HG02759 (cell line): ENCODE measurements around the gene ELOVL6.
"Not testable (repeated sequence)": the region's sequence is repeated elsewhere in the genome, so short reads cannot be mapped to it uniquely, and the experiment has no call there.

Experiments used
- ATAC-seq: cut with Tn5 transposase; IDR thresholded peaks from one replicate; pipeline ENCODE4 v1.9.1; 2021; ENCODE audit warnings: mild to moderate bottlenecking, moderate library complexity; ENCODE audit not compliant: unreplicated experiment

ELOVL6 gene

DNA sequence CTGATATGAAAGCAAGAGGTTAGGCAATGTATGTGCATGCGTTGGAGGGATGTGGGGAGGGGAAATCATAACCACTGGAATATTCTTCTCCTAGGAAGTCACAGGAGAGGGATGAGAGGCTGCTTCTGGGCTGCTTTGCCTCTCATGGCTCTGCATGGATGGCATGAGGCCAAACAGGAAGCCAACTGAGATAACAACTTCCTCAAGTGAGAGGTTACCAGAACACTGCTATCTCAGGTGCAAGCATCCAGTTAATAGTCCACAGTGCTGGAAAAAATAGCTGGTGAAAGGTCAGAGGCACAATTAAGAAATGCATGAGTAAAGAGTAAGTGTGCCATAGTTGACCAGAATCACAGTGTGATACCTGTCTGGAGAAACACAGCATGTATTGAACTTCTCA, 113.3 kb downstream of the ELOVL6 start:
- peak; percentile 68 for ATAC-seq

DNA sequence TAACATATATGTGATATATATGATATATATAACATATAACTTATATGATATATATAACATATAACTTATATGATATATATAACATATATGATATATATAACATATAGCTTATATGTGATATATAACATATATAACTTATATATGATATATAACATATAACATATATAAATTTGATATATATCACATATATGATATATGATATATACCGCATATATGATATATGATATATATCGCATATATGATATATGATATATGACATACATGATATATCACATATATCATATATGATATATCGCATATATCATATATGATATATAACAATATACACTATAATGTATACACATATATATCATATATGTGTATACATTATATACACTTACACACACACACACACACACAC, 114.3 kb downstream of the ELOVL6 start:
- no peak for ATAC-seq

DNA sequence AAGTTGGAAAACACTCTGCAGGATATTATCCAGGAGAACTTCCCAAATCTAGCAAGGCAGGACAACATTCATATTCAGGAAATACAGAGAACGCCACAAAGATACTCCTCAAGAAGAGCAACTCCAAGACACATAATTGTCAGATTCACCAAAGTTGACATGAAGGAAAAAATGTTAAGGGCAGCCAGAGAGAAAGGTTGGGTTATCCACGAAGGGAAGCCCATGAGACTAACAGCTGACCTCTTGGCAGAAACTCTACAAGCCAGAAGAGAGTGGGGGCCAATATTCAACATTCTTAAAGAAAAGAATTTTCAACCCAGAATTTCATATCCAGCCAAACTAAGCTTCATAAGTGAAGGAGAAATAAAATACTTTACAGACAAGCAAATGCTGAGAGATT, 120.3 kb downstream of the ELOVL6 start:
- not testable (repeated sequence) for ATAC-seq

DNA sequence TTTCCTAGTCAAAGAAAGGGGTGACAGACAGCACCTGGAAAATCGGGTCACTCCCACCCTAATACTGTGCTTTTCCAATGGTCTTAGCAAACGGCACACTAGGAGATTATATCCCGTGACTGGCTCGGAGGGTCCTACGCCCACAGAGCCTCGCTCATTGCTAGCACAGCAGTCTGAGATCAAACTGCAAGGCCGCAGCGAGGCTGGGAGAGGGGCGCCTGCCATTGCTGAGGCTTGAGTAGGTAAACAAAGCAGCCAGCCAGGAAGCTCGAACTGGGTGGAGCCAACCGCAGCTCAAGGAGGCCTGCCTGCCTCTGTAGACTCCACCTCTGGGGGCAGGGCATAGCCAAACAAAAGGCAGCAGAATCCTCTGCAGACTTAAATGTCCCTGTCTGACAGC, 121.6 kb downstream of the ELOVL6 start:
- not testable (repeated sequence) for ATAC-seq

DNA sequence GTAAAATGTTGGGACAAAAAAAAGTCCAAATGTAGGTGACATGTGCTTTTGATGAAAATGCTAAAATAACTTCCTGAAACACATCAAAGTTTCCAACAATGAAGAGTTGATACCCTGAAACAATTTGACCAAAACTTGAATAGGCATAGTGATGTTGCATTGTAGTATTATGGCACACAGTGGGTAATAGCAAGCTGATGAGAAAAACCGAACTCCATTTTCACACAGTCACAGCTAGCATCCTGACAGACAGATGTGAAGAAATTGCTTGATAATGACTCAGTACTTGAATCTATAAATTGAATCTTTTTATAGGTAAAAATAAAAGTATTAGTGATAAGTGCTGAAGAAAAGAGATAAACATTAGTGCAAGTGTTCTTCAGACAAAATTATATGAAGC, 122.5 kb downstream of the ELOVL6 start:
- ATAC-seq: no peak

DNA sequence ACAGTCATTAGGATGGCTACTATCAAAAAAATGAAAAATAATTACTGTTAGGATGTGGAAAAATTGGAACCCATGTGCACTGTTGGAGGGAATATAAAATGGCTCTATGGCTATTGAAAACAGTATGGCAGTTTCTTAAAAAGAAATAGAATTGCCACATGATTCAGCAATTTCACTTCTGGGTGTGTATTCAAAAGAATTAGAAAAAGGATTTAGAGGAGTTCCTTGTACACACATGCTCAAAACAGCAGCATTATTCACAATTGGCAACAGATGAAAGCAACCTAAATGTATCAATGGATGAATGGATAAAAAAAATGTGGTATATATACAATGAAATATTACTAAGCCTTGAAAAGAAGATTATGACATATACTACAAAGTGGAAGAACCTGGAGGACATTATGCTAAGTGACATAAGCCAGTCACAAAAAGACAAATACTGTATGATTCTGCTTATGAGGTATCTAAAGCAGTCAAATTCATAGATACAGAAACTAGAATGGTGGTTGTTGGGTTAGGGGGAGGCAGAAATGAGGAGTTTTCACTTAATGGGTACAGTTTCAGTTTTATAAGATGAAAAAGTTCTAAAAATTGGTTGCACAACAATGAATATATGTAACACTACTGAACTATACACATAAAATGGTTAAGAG, 123.2 kb downstream of the ELOVL6 start:
- ATAC-seq: no peak

DNA sequence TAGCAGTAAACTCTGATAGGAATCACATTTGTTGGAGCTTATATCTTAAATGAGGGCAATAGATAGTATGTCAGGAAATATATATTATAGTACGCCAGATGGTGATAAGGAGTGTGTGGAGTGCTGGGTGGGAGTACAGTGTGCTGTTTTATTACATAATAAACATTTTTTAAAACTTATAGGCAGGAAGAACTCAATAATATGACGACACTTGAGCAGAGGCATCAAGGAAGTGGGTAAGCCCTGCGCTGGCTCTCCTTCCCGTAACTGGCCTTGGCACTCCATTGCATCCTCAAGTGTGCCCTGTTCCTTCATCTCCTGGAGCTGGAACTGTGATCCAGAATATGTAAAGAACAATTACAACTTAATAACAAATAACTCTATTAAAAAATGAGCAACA, 123.8 kb downstream of the ELOVL6 start:
- ATAC-seq: no peak

DNA sequence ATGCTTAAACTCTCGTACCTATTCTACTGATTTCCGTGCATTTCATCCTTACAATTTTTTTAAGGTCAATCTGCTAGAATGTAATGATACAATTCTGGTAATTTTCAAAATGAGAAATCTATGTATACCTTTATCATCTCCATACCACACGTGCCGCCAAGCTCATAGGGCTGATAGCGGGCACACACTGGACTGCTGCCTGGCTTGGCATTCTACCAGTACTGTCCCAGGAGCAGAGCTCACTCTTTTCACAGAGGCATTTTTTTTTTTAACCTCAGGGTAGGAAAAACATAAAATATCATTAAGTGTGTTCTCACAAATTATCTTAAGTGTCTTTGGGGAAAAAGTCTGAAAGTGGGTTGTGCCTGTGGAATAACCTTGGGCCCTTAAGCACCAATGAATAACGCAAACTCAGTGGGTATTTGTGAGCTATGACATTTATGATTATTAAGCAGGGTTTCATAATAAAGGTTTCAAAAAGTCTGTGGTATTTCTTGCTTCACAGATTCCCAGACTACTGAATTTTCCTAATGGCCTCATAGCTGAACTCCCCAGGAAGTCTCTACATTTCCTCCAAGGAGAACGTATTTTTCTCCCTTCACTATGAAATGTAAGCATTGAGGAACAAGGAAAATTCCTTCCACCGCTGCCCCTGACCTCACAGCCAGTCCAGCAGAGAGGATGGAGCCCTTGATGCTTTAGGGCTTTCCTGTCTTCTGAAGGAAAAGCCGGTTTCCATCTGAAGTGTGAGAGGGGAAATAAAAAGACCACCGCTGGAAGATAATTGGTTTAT, 125.2 kb downstream of the ELOVL6 start:
- no peak for ATAC-seq

DNA sequence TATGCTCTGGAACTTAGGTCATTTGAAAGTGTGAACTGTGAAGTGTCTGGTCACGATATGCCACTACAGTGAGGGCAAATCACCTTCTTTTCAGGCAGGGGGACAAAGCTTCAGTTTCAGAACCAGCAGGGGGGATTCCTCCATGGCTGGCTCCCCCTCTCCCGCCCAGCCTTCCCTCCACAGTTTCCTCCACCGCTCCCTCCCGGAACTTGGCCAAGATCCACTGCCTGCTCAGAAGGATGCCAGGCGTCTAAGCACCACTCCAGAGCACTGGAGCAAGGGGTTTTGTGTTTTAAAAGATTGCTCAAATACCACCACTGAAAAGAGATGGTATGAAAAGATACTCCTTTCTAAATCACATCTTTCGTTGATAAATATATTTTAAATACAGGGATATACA, 126.9 kb downstream of the ELOVL6 start:
- no peak for ATAC-seq

DNA sequence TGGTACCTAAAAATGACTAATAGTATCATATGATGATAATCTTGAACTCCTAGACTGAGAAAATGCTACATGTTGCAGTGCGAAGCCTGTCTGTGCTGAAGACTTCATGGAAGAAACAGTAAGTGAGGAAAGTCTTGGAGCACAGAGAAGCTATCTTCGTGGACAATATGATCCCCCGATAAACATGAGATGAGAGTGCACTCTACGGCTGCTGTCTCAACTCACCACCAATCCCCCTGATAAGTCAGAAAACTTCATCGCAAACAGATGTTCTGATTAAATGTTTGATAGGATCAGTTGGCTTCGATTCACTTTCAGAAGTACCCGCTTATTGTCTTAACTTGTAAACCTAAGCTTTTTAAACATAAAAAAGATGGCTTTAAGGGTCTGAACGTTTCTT, 130.2 kb downstream of the ELOVL6 start:
- no peak for ATAC-seq

DNA sequence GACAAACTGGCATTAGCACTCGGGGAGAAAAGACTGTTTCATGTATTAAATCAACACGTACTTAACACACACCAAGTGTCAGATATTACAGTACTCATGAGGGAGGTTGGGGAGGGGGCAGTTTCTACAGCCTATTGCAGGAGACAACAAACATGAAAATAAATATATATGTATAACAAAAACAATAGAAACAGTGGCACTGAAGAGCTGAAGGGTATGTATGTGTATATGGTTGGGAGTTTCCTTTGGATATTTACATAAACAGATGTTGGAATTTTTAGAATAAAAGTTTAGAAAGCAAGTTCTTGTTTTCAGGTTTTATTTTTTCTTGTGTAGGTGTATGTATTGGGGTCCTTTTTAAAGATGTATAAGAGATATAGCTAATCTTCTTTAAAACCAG, 133.5 kb downstream of the ELOVL6 start:
- no peak for ATAC-seq

DNA sequence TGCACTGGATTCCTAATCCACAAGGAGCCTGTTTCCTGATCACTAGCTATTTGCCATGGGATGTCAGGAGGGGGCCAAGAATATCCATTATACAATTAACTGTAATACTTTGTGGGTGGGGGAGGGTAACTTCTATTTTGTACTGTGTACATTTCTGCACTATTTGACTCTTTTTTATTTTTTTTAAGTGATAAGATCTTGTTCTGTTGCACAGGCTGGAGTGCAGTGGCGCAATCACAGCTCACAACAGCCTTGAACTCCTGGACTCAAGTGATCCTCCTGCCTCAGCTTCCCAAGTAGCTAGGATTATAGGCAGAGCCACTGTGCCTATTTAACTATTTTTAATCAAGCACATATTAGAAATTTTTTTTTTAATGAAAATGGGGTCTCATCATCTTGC, 134.1 kb downstream of the ELOVL6 start:
- ATAC-seq: no peak

DNA sequence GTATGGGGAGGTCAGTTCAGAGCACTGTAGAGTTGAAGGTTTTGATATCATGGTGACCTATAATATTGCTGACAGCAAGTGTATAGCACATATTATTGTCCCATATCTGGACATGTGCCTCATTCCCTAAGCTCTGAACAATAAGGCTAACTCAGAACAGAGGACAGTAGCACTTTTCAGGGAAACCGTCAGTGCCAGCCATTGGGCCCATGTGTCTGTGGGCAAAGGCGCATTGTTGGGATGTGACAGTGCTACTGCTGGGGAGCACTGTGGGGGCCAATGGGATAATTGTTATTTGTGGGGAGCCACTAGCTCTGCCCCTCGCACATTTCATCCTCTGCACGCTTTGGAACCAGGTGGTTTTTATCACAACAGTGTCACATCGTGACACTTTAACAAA, 136.2 kb downstream of the ELOVL6 start:
- no peak for ATAC-seq

DNA sequence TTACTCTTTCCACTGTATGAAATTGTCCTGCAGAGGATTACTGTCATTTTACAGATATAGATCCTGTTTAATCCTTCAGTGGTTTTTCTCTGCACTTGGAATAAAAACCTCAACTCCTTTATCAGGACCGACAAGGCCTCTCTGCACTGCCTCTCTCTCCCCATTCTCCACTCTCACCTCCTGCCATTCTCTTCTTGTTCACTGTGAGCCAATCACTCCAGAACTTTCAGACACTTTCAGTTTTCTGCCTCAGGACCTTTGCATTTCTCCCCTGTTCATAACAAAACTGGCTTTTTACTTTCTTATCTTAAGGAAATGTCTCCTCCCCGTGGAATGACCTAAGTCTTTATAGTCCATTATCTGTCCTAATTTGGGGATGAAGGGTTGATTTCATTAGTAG, 137.3 kb downstream of the ELOVL6 start:
- no peak for ATAC-seq

DNA sequence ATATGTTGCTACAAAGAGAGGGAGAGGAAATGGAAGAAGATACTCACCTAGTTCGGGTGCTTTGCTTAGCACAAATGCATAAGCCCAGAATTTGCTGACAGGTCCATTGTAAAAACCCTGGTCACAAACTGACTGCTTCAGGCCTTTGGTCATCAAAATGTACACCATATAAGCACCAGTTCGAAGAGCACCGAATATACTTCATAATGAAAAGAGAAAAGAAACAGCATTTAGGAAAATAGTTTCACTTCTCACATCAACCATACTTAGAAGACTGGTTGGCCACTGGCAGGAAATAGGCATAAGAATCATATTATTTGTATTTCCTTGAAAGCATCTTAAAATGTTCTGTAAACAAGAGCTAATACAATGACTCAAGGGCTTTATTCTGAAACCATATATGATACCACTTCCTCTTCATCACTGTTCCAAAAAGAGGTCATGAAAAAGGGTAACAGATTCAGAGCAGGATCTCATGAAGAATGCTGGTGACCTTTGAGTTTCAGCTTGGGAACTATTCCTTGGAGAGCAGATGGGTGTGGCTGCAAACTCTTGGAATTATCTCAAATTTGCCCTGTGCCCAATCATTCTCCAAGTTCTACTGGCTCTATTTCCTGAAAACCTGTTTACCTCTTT, 138.7 kb downstream of the ELOVL6 start:
- ATAC-seq: peak; percentile 65

DNA sequence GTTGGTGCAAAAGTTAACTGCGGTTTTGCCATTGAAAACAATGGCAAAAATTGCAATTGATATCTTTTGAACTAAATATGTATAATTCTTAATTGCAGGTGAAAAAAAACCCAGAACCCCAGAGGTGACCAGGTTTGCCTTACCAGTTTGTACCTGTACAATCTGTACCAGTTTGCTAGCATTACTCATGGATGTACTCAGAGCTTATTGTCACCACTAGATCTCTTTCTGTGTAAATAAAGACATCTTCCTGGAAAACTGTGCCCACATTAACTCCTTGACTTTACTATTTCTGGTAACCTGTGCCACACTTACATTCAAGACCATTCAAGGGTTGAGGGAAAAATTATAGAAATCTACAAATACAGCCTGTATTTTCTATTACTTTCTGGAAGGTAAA, 139.7 kb downstream of the ELOVL6 start:
- ATAC-seq: no peak

DNA sequence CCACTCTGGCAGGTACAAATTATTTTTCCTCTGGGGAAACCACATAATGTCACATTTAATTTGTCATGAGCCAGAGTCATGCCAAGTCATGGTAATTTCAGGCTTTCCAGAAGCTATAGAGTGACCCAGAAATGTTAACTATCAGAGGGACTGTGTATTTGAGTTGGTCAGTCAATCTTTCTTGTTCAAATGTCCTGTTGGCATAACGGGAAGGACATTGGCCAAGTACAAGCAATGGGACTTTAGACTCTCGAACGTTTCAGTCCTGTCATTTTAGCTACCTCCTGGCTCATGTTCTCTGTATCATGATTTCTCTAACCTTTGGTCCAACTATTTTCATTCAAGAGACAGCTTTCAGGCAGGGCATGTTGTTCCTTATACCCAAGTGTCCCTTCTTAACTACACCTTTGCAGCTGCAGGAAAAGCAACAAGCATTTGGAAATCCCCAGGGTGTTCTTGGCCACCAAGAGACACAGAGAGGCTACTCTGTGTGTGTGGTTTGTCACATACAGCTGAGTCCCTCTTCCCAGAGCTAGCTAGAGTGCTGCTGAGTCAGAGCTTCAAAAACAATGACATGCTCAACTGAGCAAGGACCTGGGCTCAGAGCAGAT, 143.2 kb downstream of the ELOVL6 start:
- peak; percentile 89 for ATAC-seq

DNA sequence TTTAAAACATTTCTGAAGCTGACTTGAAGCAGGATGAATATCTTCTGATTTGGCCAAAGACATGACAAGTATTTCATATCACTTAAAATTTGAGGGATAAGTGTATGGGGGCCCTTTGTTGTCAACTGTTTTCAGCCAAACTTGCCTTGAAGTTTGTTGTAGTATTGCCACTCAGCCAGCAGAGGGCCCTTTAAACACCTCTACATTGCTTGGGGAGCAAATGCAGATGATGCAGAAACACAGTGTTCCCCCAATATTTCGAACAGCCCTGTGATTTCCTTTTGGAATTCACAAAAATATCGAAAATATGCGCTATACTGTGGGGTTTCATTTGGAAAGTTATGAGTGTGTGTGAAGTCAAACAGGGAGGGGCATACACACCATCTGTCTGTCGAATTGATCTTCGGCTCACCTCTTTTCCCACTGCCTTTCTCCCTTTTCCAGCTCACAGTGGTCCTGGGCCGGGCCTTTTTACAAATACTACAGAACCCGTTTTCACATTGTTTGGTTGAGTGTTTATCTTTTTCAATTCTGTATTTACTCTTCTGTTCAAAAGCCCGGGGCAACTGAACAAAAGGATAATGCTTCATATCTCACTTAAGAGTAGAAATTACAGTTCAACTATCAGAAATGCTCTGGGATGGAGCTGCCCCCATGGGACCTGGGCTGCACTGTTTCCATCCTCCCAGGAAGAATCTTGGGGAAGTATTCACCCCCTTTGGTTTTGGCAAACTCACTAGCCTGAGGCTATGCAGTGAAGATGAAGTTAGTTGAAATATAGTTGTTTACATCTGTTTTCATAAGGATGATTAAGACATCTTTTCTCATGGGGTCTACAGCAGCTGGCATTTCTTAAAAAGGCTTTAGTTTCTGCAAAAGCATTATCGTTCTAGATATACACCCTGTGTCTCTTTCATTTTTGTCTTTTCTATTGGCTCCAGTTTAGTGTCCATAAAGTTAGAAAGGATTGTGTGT, 148.2 kb downstream of the ELOVL6 start:
- ATAC-seq: peak; percentile 65

DNA sequence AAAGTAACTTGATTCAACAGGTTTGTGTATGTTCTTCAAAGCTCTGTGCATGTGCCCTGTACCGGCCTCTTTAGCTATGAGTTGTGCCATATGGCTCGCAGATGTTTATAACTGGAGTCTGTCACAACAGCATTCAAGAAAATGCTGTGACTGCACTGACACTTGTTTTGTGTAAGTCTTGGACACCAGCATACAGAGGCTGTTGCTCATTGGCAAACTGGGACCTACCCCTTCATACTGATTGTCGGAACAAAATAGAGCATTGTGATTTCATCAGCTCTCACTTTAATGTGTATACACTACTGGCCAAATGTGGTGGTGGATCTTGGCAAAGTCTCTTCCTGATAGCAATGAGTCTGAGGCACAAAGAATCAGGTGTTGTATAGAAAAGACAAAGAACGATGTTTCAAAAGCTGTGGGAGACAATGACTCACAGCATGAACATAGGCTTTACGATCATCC, 151.8 kb downstream of the ELOVL6 start:
- no peak for ATAC-seq
